Pancreas (tissue), 10 donors: Measurements from ENCODE around the gene POM121C. TPM values are rescaled to one million over a fixed set of nuclear protein-coding genes. Genes with fewer than 3 reads are reported as not detected.
A peak's percentile ranks its signal among the peaks of the same experiment; 100 is the strongest.
"Not testable (repeated sequence)": the region's sequence is repeated elsewhere in the genome, so short reads cannot be mapped to it uniquely, and the experiment has no call there.

Experiments used
- ATAC-seq, 4 donors: fragments of 200-7000 bp; cut with Tn5 transposase; one replicate each; pipeline versions ENCODE4 v1.8.0 to v1.9.1; 2020; ENCODE audit warnings: mild to moderate bottlenecking in 4 of 4, moderate library complexity in 4 of 4
- DNase-seq, 6 donors: peaks; one replicate each; pipeline ENCODE4 v3.0.0-alpha.2; 2020
- FAIRE-seq: peaks from 2 replicates; lab custom pipeline; 2012; peaks lifted over from hg19 to GRCh38; lab: Jason Lieb, UNC
- H3K27ac ChIP-seq, 4 donors: fragments of 200-600 bp; sonication (generic); 1 replicate in 3 of 4; 2 replicates in 1 of 4; pipeline versions ENCODE4 v1.5.0 to v1.8.0; 2020
- H3K27me3 ChIP-seq, 4 donors: fragments of 200-600 bp; one replicate each; pipeline ENCODE4 v1.8.0; 2021
- H3K36me3 ChIP-seq, 3 donors: fragments of 200-600 bp; sonication (generic) in 1 of 3; one replicate each; pipeline versions ENCODE4 v1.5.0 to v1.8.0; 2020 to 2021
- H3K4me1 ChIP-seq, 3 donors: fragments of 200-600 bp; one replicate each; pipeline ENCODE4 v1.8.0; 2021
- H3K4me3 ChIP-seq, 4 donors: fragments of 200-600 bp; sonication (generic) in 2 of 4; one replicate each; pipeline versions ENCODE4 v1.5.0 to v1.8.0; 2020 to 2021
- H3K9me3 ChIP-seq, 4 donors: fragments of 200-600 bp; one replicate each; pipeline ENCODE4 v1.8.0; 2021
- WGBS, 2 donors: extraction: QIAGEN DNeasy Blood & Tissue Kit; methylation state at CpG; one replicate each; pipeline ENCODE4 v1.1.7; 2013; 5-methylcytosine and 5-hydroxymethylcytosine counted together
- intact Hi-C, 3 donors: fragments of 100-400 bp; cut with DNase I; formaldehyde crosslinking; loops; one replicate each; pipeline versions ENCODE4 v1.11.1 to v1.14.2; 2022
- polyA plus RNA-seq, 2 donors: library from polyadenylated mRNA; stranded (reverse); fragments of 200-250 nt; gene quantifications; one replicate each; pipeline ENCODE4 v1.2.3, GENCODE V29; 2013
- total RNA-seq, 6 donors: library from RNA; stranded (reverse); fragmentation: NEBNext Ultra II Directional in 4 of 6; extraction: Animal tissue kit (Norgen Biotek cat#: 25700) in 4 of 6; gene quantifications; one replicate each; pipeline versions ENCODE4 v1.2.1 to v1.2.4, GENCODE V29; 2021 to 2023
- donor health status: healthy with polysubstance abuse.
- donor health status: DM: no; HTN: no; CAD: no; lungs with moderate emphysema.
- donor health status: DM: no; HTN: no; CAD: no.
- donor health status: control.
- donor health status: control.
- donor health status: Bipolar disorder and iron deficiency.
- donor health status: DM: yes; HTN: yes; CAD: no.
- donor health status: DM: no; HTN: no; CAD: no.
- donor health status: DM: no; HTN: no; CAD: no.
- donor health status: DM: yes; HTN: yes; CAD: no.

Gene POM121C
- total and polyA plus RNA-seq, 8 donors = 12.3 to 25.8 (median 17.7) TPM

DNA sequence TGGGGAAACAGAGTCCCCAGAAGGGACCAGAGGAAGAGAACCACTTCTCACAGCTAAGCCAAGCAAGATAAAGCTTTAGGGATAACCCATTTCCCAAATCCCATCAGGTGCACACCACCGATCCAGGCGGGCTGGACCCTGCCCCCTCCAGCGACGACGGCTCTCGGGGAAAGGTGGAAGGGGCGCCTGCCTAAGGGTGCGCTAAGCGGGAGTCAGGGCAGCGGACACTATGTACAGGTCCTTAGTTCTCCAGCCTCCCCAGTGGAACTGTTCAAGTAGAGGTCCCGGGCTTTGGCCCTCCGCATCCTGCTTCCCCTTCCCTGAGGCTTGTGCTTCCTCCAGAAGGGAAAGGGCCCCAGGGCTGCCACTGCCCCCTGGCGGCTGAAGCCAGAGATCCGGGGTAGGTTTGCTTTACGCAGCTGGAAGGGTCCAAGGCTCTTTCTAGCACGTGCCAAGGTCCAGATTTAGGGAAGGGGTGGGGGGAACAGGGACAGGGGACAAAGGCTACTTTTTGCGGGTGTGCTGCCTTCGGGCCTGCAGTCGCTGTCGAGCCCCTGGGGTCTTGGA lies 67.7 kb downstream of the POM121C start:
- DNase-seq, H3K4me1 ChIP-seq, FAIRE-seq, H3K27me3 ChIP-seq, intact Hi-C loops, H3K27ac ChIP-seq, H3K4me3 ChIP-seq, H3K9me3 ChIP-seq: not testable (repeated sequence)
- peaks cover 0 to 11% (median 6%) of the 10 kb centered on the region in 3 donors for H3K36me3 ChIP-seq
- peak; percentile 44 to 81 (median 76) for ATAC-seq
- WGBS, 2 donors = 87 to 91% methylated on average over 15 of the region's 20 CpGs

- H3K27ac ChIP-seq, DNase-seq, FAIRE-seq, ATAC-seq, intact Hi-C loops, H3K4me3 ChIP-seq, H3K9me3 ChIP-seq, H3K4me1 ChIP-seq, H3K27me3 ChIP-seq: not testable (repeated sequence)
- peaks cover 0 to 11% (median 6%) of the 10 kb centered on the region in 3 donors for H3K36me3 ChIP-seq
- WGBS, 2 donors = 83 to 86% methylated on average over 8 of the region's 9 CpGs
These were observed 69.3 kb downstream of the POM121C start for GRCh38 chr7:75416787-75417186.

- DNase-seq, H3K4me1 ChIP-seq, H3K4me3 ChIP-seq, H3K27me3 ChIP-seq, H3K9me3 ChIP-seq, H3K27ac ChIP-seq, H3K36me3 ChIP-seq, FAIRE-seq, ATAC-seq, intact Hi-C loops: not testable (repeated sequence)
- WGBS, 2 donors = 76 to 78% methylated on average over 17 to 18 of the region's 27 CpGs
These were observed 70.2 kb downstream of the POM121C start for GRCh38 chr7:75415829-75416373.

GRCh38 chr7:75415428-75415817 lies 70.7 kb downstream of the POM121C start:
- H3K4me1 ChIP-seq, intact Hi-C loops, H3K27me3 ChIP-seq, FAIRE-seq, H3K27ac ChIP-seq, H3K36me3 ChIP-seq, DNase-seq, ATAC-seq, H3K9me3 ChIP-seq, H3K4me3 ChIP-seq: not testable (repeated sequence)
- 86% methylated on average over 8 to 11 of the region's 11 CpGs for WGBS, 2 donors

- H3K27me3 ChIP-seq, ATAC-seq, H3K4me1 ChIP-seq, H3K36me3 ChIP-seq, H3K9me3 ChIP-seq, FAIRE-seq, H3K4me3 ChIP-seq, H3K27ac ChIP-seq, intact Hi-C loops: not testable (repeated sequence)
- DNase-seq = peak in 3 of 6 donors; percentile 13 to 76 (median 24)
- WGBS, 2 donors = 62 to 80% methylated on average over 7 to 12 of the region's 13 CpGs
These were observed 71.2 kb downstream of the POM121C start for GRCh38 chr7:75414708-75415427.

GRCh38 chr7:75414204-75414603 lies 71.9 kb downstream of the POM121C start:
- H3K27ac ChIP-seq, DNase-seq: not testable (repeated sequence)
- 71 to 82% methylated on average over 4 to 5 of the region's 6 CpGs for WGBS, 2 donors

DNA sequence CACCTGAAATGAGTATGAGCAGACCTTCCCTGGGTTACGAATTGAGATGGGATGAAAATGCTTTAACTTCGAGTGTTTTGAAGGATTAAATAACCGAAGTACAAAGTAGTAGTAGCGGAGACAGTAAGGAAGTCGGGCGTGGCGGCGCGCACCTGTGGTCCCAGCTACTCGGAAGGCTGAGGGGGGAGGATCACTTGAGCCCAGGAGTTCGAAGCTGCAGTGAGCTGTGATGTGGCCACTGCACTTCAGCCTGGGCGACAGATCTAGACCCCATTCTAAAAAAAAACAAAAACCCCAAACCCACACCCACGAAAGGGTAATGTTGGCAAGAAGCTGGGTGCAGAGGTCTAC lies 75.3 kb downstream of the POM121C start:
- intact Hi-C loops, DNase-seq, H3K27ac ChIP-seq, H3K4me3 ChIP-seq, FAIRE-seq, H3K27me3 ChIP-seq, H3K9me3 ChIP-seq, H3K4me1 ChIP-seq, H3K36me3 ChIP-seq: not testable (repeated sequence)
- WGBS, 2 donors = no CpG with 5 or more reads among the region's 13 CpGs
- peak; percentile 12 to 33 (median 24) for ATAC-seq

More at GRCh38 chr7:75414204-75414603, 71.9 kb downstream of the POM121C start:
- H3K4me1 ChIP-seq, intact Hi-C loops, H3K27me3 ChIP-seq, H3K36me3 ChIP-seq, H3K9me3 ChIP-seq, FAIRE-seq, H3K4me3 ChIP-seq, ATAC-seq: not testable (repeated sequence)

GRCh38 chr7:75409880-75410822 lies 75.9 kb downstream of the POM121C start:
- FAIRE-seq, H3K9me3 ChIP-seq, H3K27ac ChIP-seq, H3K36me3 ChIP-seq, intact Hi-C loops, H3K27me3 ChIP-seq, H3K4me1 ChIP-seq: not testable (repeated sequence)
- ATAC-seq (peak; percentile 96 to 99 (median 98)), DNase-seq (peak in 3 of 6 donors; percentile 13 to 58 (median 33))
- peak overlapping the region in 2 of 4 donors; percentile 29 to 38 for H3K4me3 ChIP-seq
- WGBS, 2 donors = 0 to 38% methylated on average over 8 to 13 of the region's 74 CpGs

- H3K4me3 ChIP-seq, intact Hi-C loops, FAIRE-seq, H3K36me3 ChIP-seq, DNase-seq, H3K27me3 ChIP-seq, H3K4me1 ChIP-seq, H3K27ac ChIP-seq, H3K9me3 ChIP-seq: not testable (repeated sequence)
- WGBS, 2 donors = 81% methylated on average over 4 of the region's 18 CpGs; no CpG with 5 or more reads in 1 of the 2 donors
- ATAC-seq = peak in 1 of 4 donors; percentile 5
These were observed 81.4 kb downstream of the POM121C start for GRCh38 chr7:75404663-75405062.

- H3K4me1 ChIP-seq, H3K9me3 ChIP-seq, H3K27ac ChIP-seq, H3K27me3 ChIP-seq, H3K4me3 ChIP-seq, FAIRE-seq, H3K36me3 ChIP-seq, DNase-seq, intact Hi-C loops: not testable (repeated sequence)
- WGBS, 2 donors = no CpG with 5 or more reads among the region's 28 CpGs
- ATAC-seq = peak; percentile 88 to 93 (median 90)
These were observed 82.3 kb downstream of the POM121C start for GRCh38 chr7:75403455-75404443.
